ENCODE measurements around the gene PNKD. TPM values are rescaled to one million over a fixed set of nuclear protein-coding genes. Genes with fewer than 3 reads are reported as not detected.

Gene PNKD
- total and polyA plus RNA-seq, 10 of the 15 experiments (the other 5 are each of a cell fraction or from before 2014, with no cell fraction given) = 27.2 to 106 (median 61.3) TPM

DNA sequence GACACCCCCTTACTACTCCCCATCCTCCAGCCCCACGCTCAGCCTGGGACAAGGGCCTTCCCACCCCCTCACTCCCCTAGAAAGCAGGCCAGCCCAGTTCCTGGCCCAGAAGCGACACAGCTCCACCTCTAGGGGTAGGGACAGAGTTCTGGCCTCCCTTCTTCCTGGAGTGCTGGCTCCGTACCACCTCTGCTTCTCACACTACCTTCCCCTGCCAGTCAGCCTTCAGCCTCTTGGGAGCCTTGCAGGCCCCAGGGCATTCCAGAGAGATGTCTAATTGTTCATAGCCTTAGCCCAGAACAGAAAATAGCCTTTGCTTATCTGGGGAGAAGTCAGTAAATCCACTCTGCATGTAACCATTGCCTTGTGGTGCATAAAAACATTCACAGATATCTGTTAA is 73.3 kb downstream of the PNKD start:
- BruUV-seq (replicated peaks) = no TSS peak
- SMC1A ChIA-PET (ENCODE audit: uncharacterized antibody, unreplicated experiment) = interaction anchor here (1.2 kb wide), 1 partner anchor 21 kb away, joined by 3 read pairs; no protein-coding TSS in a partner anchor
- H2AFZ ChIP-seq (ENCODE audit: control insufficient read depth, low read depth, low read length) = no peak overlapping the region
- POLR2A ChIA-PET = interaction anchor here (1.1 kb wide), 1 partner anchor 13 kb away, joined by 3 read pairs; no protein-coding TSS in a partner anchor
- no peaks in the 10 kb centered on the region for H3K4me1 ChIP-seq (ENCODE audit: control insufficient read depth, insufficient read depth, low read length)
- intact Hi-C loops (cut with micrococcal nuclease; ENCODE audit: unreplicated experiment) (no loop called here), in situ Hi-C loops (cut with MboI) (no loop called here)
- RAD21 ChIA-PET (ENCODE audit: unreplicated experiment) = no interaction called here
- no peak overlapping the region for H3K4me2 ChIP-seq (ENCODE audit: control insufficient read depth, insufficient read depth)
- no peak overlapping the region for H3K9ac ChIP-seq (ENCODE audit: control insufficient read depth, insufficient read depth, low read length)
- ATAC-seq = no peak
- H3K27ac ChIP-seq (ENCODE audit: control insufficient read depth, insufficient read depth) = no peak overlapping the region
- H3K9me3 ChIP-seq (replicated peaks; ENCODE audit: control insufficient read depth, insufficient read depth, low read length) = no peaks in the 10 kb centered on the region
- no peaks in the 10 kb centered on the region for H4K20me1 ChIP-seq (ENCODE audit: control insufficient read depth, insufficient read depth)
- no peak for FAIRE-seq
- WGBS (ENCODE audit: insufficient coverage, insufficient replicate concordance, low lambda C conversion rate, missing lambda C conversion rate) = 62% methylated on average over 3 of the region's 3 CpGs
- H3K79me2 ChIP-seq (ENCODE audit: control insufficient read depth, insufficient read depth, low read length) = no peaks in the 10 kb centered on the region
- CTCF ChIA-PET = interaction anchor here (1.8 kb wide), 1 partner anchor 13 kb away, joined by 6 read pairs; the partner anchor contains the start of gene CATIP
- DNase-seq (ENCODE audit: low read depth, low spot score) = no peak
- no peak overlapping the region for H3K4me3 ChIP-seq
- H3K27me3 ChIP-seq (replicated peaks in 1 of 2; ENCODE audit: control insufficient read depth in 2 of 2, insufficient read depth in 2 of 2, low read length in 1 of 2) = no peaks in the 10 kb centered on the region
- H3K36me3 ChIP-seq (ENCODE audit: control insufficient read depth in 2 of 2, insufficient read depth in 2 of 2, low read length in 1 of 2) = no peaks in the 10 kb centered on the region
- TF ChIP-seq RUNX3 (IDR thresholded peaks at IDR 0.05; ENCODE audit: low read length) (no peak), RBBP5 (conservative IDR thresholded peaks at IDR 0.05) (no peak), RCOR1 (conservative IDR thresholded peaks at IDR 0.05; ENCODE audit: low read depth, low read length) (no peak), YY1 (IDR thresholded peaks at IDR 0.05; ENCODE audit: low read depth, low read length) (no peak), TARDBP (IDR thresholded peaks at IDR 0.05; ENCODE audit: borderline replicate concordance) (no peak), POLR2AphosphoS5 (IDR thresholded peaks at IDR 0.05; ENCODE audit: low read length) (no peak), MEF2A (IDR thresholded peaks at IDR 0.05; ENCODE audit: insufficient read depth, low read depth, low read length) (no peak), JUND (IDR thresholded peaks at IDR 0.05; ENCODE audit: low read depth, low read length) (no peak)
- TF ChIP-seq, protein P1, sequence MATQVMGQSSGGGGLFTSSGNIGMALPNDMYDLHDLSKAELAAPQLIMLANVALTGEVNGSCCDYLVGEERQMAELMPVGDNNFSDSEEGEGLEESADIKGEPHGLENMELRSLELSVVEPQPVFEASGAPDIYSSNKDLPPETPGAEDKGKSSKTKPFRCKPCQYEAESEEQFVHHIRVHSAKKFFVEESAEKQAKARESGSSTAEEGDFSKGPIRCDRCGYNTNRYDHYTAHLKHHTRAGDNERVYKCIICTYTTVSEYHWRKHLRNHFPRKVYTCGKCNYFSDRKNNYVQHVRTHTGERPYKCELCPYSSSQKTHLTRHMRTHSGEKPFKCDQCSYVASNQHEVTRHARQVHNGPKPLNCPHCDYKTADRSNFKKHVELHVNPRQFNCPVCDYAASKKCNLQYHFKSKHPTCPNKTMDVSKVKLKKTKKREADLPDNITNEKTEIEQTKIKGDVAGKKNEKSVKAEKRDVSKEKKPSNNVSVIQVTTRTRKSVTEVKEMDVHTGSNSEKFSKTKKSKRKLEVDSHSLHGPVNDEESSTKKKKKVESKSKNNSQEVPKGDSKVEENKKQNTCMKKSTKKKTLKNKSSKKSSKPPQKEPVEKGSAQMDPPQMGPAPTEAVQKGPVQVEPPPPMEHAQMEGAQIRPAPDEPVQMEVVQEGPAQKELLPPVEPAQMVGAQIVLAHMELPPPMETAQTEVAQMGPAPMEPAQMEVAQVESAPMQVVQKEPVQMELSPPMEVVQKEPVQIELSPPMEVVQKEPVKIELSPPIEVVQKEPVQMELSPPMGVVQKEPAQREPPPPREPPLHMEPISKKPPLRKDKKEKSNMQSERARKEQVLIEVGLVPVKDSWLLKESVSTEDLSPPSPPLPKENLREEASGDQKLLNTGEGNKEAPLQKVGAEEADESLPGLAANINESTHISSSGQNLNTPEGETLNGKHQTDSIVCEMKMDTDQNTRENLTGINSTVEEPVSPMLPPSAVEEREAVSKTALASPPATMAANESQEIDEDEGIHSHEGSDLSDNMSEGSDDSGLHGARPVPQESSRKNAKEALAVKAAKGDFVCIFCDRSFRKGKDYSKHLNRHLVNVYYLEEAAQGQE (IDR thresholded peaks at IDR 0.05; ENCODE audit: low read depth, low read length) = no peak
- TF ChIP-seq, protein P2, sequence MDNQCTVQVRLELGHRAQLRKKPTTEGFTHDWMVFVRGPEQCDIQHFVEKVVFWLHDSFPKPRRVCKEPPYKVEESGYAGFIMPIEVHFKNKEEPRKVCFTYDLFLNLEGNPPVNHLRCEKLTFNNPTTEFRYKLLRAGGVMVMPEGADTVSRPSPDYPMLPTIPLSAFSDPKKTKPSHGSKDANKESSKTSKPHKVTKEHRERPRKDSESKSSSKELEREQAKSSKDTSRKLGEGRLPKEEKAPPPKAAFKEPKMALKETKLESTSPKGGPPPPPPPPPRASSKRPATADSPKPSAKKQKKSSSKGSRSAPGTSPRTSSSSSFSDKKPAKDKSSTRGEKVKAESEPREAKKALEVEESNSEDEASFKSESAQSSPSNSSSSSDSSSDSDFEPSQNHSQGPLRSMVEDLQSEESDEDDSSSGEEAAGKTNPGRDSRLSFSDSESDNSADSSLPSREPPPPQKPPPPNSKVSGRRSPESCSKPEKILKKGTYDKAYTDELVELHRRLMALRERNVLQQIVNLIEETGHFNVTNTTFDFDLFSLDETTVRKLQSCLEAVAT (IDR thresholded peaks at IDR 0.05) = no peak
- TF ChIP-seq, protein P3, sequence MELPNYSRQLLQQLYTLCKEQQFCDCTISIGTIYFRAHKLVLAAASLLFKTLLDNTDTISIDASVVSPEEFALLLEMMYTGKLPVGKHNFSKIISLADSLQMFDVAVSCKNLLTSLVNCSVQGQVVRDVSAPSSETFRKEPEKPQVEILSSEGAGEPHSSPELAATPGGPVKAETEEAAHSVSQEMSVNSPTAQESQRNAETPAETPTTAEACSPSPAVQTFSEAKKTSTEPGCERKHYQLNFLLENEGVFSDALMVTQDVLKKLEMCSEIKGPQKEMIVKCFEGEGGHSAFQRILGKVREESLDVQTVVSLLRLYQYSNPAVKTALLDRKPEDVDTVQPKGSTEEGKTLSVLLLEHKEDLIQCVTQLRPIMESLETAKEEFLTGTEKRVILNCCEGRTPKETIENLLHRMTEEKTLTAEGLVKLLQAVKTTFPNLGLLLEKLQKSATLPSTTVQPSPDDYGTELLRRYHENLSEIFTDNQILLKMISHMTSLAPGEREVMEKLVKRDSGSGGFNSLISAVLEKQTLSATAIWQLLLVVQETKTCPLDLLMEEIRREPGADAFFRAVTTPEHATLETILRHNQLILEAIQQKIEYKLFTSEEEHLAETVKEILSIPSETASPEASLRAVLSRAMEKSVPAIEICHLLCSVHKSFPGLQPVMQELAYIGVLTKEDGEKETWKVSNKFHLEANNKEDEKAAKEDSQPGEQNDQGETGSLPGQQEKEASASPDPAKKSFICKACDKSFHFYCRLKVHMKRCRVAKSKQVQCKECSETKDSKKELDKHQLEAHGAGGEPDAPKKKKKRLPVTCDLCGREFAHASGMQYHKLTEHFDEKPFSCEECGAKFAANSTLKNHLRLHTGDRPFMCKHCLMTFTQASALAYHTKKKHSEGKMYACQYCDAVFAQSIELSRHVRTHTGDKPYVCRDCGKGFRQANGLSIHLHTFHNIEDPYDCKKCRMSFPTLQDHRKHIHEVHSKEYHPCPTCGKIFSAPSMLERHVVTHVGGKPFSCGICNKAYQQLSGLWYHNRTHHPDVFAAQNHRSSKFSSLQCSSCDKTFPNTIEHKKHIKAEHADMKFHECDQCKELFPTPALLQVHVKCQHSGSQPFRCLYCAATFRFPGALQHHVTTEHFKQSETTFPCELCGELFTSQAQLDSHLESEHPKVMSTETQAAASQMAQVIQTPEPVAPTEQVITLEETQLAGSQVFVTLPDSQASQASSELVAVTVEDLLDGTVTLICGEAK (IDR thresholded peaks at IDR 0.05; ENCODE audit: borderline replicate concordance) = no peak
- TF ChIP-seq, protein P4, sequence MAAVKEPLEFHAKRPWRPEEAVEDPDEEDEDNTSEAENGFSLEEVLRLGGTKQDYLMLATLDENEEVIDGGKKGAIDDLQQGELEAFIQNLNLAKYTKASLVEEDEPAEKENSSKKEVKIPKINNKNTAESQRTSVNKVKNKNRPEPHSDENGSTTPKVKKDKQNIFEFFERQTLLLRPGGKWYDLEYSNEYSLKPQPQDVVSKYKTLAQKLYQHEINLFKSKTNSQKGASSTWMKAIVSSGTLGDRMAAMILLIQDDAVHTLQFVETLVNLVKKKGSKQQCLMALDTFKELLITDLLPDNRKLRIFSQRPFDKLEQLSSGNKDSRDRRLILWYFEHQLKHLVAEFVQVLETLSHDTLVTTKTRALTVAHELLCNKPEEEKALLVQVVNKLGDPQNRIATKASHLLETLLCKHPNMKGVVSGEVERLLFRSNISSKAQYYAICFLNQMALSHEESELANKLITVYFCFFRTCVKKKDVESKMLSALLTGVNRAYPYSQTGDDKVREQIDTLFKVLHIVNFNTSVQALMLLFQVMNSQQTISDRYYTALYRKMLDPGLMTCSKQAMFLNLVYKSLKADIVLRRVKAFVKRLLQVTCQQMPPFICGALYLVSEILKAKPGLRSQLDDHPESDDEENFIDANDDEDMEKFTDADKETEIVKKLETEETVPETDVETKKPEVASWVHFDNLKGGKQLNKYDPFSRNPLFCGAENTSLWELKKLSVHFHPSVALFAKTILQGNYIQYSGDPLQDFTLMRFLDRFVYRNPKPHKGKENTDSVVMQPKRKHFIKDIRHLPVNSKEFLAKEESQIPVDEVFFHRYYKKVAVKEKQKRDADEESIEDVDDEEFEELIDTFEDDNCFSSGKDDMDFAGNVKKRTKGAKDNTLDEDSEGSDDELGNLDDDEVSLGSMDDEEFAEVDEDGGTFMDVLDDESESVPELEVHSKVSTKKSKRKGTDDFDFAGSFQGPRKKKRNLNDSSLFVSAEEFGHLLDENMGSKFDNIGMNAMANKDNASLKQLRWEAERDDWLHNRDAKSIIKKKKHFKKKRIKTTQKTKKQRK (IDR thresholded peaks at IDR 0.05; ENCODE audit: low read depth, low read length) = no peak
